ENCODE data around the gene PPP3R1. TPM values are rescaled to one million over a fixed set of nuclear protein-coding genes. Genes with fewer than 3 reads are reported as not detected.

Gene PPP3R1
- total RNA-seq, 1 experiment from 2014 or later, result 74.2 TPM

DNA sequence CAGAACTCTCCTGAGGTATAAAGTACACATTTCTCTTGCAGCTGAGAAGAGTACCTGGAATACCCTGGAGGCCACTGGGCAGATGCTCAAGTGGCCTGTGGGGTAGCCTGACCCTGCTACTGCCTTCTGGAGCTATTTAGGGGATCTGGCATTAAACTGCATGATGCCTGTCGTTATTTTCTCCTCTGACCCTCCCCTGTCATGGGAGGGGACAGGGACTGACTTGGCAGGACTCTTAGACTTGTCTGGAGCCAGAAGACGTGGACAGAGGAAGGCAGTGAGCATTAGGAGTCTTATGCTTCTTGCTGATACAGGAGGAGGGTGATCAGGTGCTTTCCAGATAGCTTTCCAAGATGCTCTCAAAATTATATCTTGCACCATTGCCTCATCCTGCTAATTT is 42.6 kb upstream of the PPP3R1 start:
- no peak for DNase-seq

More for the DNA sequence above, 42.6 kb upstream of the PPP3R1 start:
- H3K79me1 ChIP-seq (ENCODE audit: insufficient read depth, low read depth, low read length, poor library complexity, severe bottlenecking), result no peaks in the 10 kb centered on the region
- H3K9me3 Mint-ChIP-seq, result no peaks in the 10 kb centered on the region; a peak in 1 of 5 replicates
- no peaks in the 10 kb centered on the region for H3K4me1 ChIP-seq (ENCODE audit: insufficient read depth, low read length)
- no peak overlapping the region for H3K4ac ChIP-seq (ENCODE audit: low read depth, low read length)
- no peaks in the 10 kb centered on the region for H4K20me1 ChIP-seq (ENCODE audit: control insufficient read depth, insufficient read depth, insufficient read length)
- no peak overlapping the region for H3K23ac ChIP-seq (ENCODE audit: insufficient read length, low read depth, low read length)
- no peaks in the 10 kb centered on the region for H3K36me3 Mint-ChIP-seq (ENCODE audit: insufficient read depth in 1 of 3, low read depth in 3 of 3)
- no peak overlapping the region for H2BK20ac ChIP-seq (ENCODE audit: low read depth, low read length, poor library complexity, severe bottlenecking)
- H2AK5ac ChIP-seq (ENCODE audit: insufficient read length, low read length), result no peak overlapping the region
- H2BK5ac ChIP-seq (ENCODE audit: insufficient read length, low read length), result no peak overlapping the region
- no peaks in the 10 kb centered on the region; the same call in 1 of the 2 replicates for H3K27me3 Mint-ChIP-seq (ENCODE audit: low read depth)
- H3K9ac ChIP-seq (ENCODE audit: extremely low read depth, insufficient read length, low read length), result no peak overlapping the region
- H2AFZ ChIP-seq (ENCODE audit: low read length), result no peak overlapping the region
- no peak overlapping the region for H3T11ph ChIP-seq (ENCODE audit: low read length)
- H3K4me2 ChIP-seq (ENCODE audit: insufficient read depth, insufficient read length, low read length), result no peak overlapping the region
- no peak overlapping the region for H3K56ac ChIP-seq (ENCODE audit: insufficient read length, low read depth, low read length)
- H3K23me2 ChIP-seq (ENCODE audit: insufficient read length, low read depth, low read length, poor library complexity, severe bottlenecking), result no peaks in the 10 kb centered on the region
- H4K91ac ChIP-seq (ENCODE audit: insufficient read length, low read depth, low read length), result no peak overlapping the region
- H3K79me2 ChIP-seq (ENCODE audit: insufficient read depth, low read length), result no peaks in the 10 kb centered on the region
- H4K8ac ChIP-seq (replicated peaks; ENCODE audit: insufficient read length, low read depth, low read length), result no peak overlapping the region
- TF ChIP-seq CTCF (conservative IDR thresholded peaks at IDR 0.05), result no peak
- H4K5ac ChIP-seq (ENCODE audit: insufficient read length, low read depth, low read length), result no peak overlapping the region
- H3K27ac ChIP-seq (ENCODE audit: insufficient read length, low read depth, low read length), result no peak overlapping the region
- H2BK15ac ChIP-seq (ENCODE audit: low read depth, low read length), result no peak overlapping the region
- H3K18ac ChIP-seq (ENCODE audit: insufficient read length, low read depth, low read length), result no peak overlapping the region
- H3K27me3 ChIP-seq (ENCODE audit: insufficient read depth, low read length), result no peaks in the 10 kb centered on the region
- H2BK12ac ChIP-seq (ENCODE audit: insufficient read length, low read depth, low read length), result no peak overlapping the region
- no peaks in the 10 kb centered on the region for H3K4me1 Mint-ChIP-seq
- H3K9me3 ChIP-seq (ENCODE audit: control insufficient read depth, low read depth, low read length), result no peaks in the 10 kb centered on the region
- no peak overlapping the region for H3K4me3 Mint-ChIP-seq
- H3K27ac Mint-ChIP-seq, result no peak overlapping the region
- no CpG with 5 or more reads among the region's 2 CpGs for WGBS (ENCODE audit: extremely low coverage, insufficient read length, low lambda C conversion rate)
- no peak overlapping the region for H3K14ac ChIP-seq (ENCODE audit: insufficient read depth, low read length)
- H2BK120ac ChIP-seq (ENCODE audit: low read depth, low read length, poor library complexity, severe bottlenecking), result no peak overlapping the region

All from H9 (cell line).